C4-2B (cell line): Measurements from ENCODE around the gene SLC48A1.
A peak's percentile ranks its signal among the peaks of the same experiment; 100 is the strongest.

Source experiments
- CTCF ChIP-seq: fragments of 450-650 bp; conservative IDR thresholded peaks from 2 replicates; pipeline ENCODE4 v1.5.1; 2017; ENCODE audit warnings: mild to moderate bottlenecking
- ZFX ChIP-seq: fragments of 450-650 bp; IDR thresholded peaks from 2 replicates; pipeline ENCODE4 v1.6.1; 2017

- TF ChIP-seq CTCF, result peak; percentile 86
- no peak for TF ChIP-seq ZFX
These were observed 5.8 kb upstream of the SLC48A1 start for GRCh38 chr12:47767216-47767724.
